Measurements from ENCODE around the gene P3H3.

Gene P3H3

GRCh38 chr12:6783828-6784227, 44.4 kb upstream of the P3H3 start:
- no peak for TF ChIP-seq CTCF (IDR thresholded peaks at IDR 0.05; ENCODE audit: insufficient read depth, low read depth, low read length, missing control alignments)
- H3K4me3 ChIP-seq (ENCODE audit: low read depth, low read length) = no peak overlapping the region

GRCh38 chr12:6784296-6784695, 43.9 kb upstream of the P3H3 start:
- DNase-seq (ENCODE audit: low read depth) = no peak
- H3K4me3 ChIP-seq (ENCODE audit: low read depth, low read length) = no peak overlapping the region

More at GRCh38 chr12:6783828-6784227, 44.4 kb upstream of the P3H3 start:
- no peak for DNase-seq (ENCODE audit: low read depth)

GRCh38 chr12:6784761-6785160, 43.4 kb upstream of the P3H3 start:
- DNase-seq (ENCODE audit: low read depth) = no peak
- no peak for TF ChIP-seq CTCF (IDR thresholded peaks at IDR 0.05; ENCODE audit: insufficient read depth, low read depth, low read length, missing control alignments)
- H3K4me3 ChIP-seq (ENCODE audit: low read depth, low read length) = no peak overlapping the region

More at GRCh38 chr12:6784296-6784695, 43.9 kb upstream of the P3H3 start:
- TF ChIP-seq CTCF (IDR thresholded peaks at IDR 0.05; ENCODE audit: insufficient read depth, low read depth, low read length, missing control alignments) = no peak

- no peak overlapping the region for H3K4me3 ChIP-seq (ENCODE audit: low read depth, low read length)
- DNase-seq (ENCODE audit: low read depth) = no peak
- no peak for TF ChIP-seq CTCF (IDR thresholded peaks at IDR 0.05; ENCODE audit: insufficient read depth, low read depth, low read length, missing control alignments)
Observed at GRCh38 chr12:6786416-6787094, 41.7 kb upstream of the P3H3 start.

GRCh38 chr12:6787309-6787708, 40.9 kb upstream of the P3H3 start:
- TF ChIP-seq CTCF (IDR thresholded peaks at IDR 0.05; ENCODE audit: insufficient read depth, low read depth, low read length, missing control alignments) = no peak
- H3K4me3 ChIP-seq (ENCODE audit: low read depth, low read length) = no peak overlapping the region
- no peak for DNase-seq (ENCODE audit: low read depth)

- no peak for TF ChIP-seq CTCF (IDR thresholded peaks at IDR 0.05; ENCODE audit: insufficient read depth, low read depth, low read length, missing control alignments)
- no peak within 1 kb of the TSS for H3K4me3 ChIP-seq (ENCODE audit: low read depth, low read length)
- DNase-seq (ENCODE audit: low read depth) = no peak
Observed at GRCh38 chr12:6788972-6789924, 39.0 kb upstream of the P3H3 start, which contains the start of gene CD4. Gene CD4 (plus strand): TSS chr12:6789528. CDS start chr12:6800139, 10,611 bp downstream.
